H9 (cell line): Measurements from ENCODE around the gene TSPAN1. TPM values are rescaled to one million over a fixed set of nuclear protein-coding genes. Genes with fewer than 3 reads are reported as not detected.

ENCODE experiments used
- DNase-seq: peaks from one replicate; pipeline ENCODE4 v3.0.0-alpha.2; 2017
- H2AFZ ChIP-seq: one replicate; pipeline ENCODE4 v1.6.1; 2013; ENCODE audit warnings: mild to moderate bottlenecking, low read length, control low read depth, moderate library complexity
- H2AK5ac ChIP-seq: 2 replicates; pipeline ENCODE4 v1.6.1; 2013; ENCODE audit warnings: low read length, control low read depth, mixed read lengths; ENCODE audit not compliant: insufficient read length
- H2BK120ac ChIP-seq: one replicate; pipeline ENCODE4 v1.6.1; 2013; ENCODE audit warnings: low read depth, mild to moderate bottlenecking, low read length, control low read depth, inconsistent platforms; ENCODE audit not compliant: poor library complexity, severe bottlenecking
- H2BK12ac ChIP-seq: 2 replicates; pipeline ENCODE4 v1.6.1; 2013; ENCODE audit warnings: low read length, control low read depth, mixed read lengths, low read depth; ENCODE audit not compliant: insufficient read length
- H2BK15ac ChIP-seq: 2 replicates; pipeline ENCODE4 v1.6.1; 2013; ENCODE audit warnings: low read depth, low read length, control low read depth
- H2BK20ac ChIP-seq: one replicate; pipeline ENCODE4 v1.6.1; 2013; ENCODE audit warnings: low read depth, mild to moderate bottlenecking, low read length, control low read depth, inconsistent platforms; ENCODE audit not compliant: poor library complexity, severe bottlenecking
- H2BK5ac ChIP-seq: 2 replicates; pipeline ENCODE4 v1.6.1; 2013; ENCODE audit warnings: low read length, control low read depth, mixed read lengths; ENCODE audit not compliant: insufficient read length
- H3K14ac ChIP-seq: 2 replicates; pipeline ENCODE4 v1.6.1; 2013; ENCODE audit warnings: low read length, control low read depth; ENCODE audit not compliant: insufficient read depth
- H3K18ac ChIP-seq: 2 replicates; pipeline ENCODE4 v1.6.1; 2013; ENCODE audit warnings: low read depth, mild to moderate bottlenecking, mixed read lengths, low read length, control low read depth; ENCODE audit not compliant: insufficient read length
- H3K23ac ChIP-seq: 2 replicates; pipeline ENCODE4 v1.6.1; 2013; ENCODE audit warnings: low read length, control low read depth, mixed read lengths, low read depth; ENCODE audit not compliant: insufficient read length
- H3K23me2 ChIP-seq: 2 replicates; pipeline ENCODE4 v1.6.1; 2013; ENCODE audit warnings: low read depth, mild to moderate bottlenecking, mixed read lengths, low read length, control low read depth; ENCODE audit not compliant: insufficient read length, poor library complexity, severe bottlenecking
- H3K27ac ChIP-seq: 2 replicates; pipeline ENCODE4 v1.5.1; 2013; ENCODE audit warnings: low read length, control low read depth, mixed read lengths, low read depth; ENCODE audit not compliant: insufficient read length
- H3K27me3 ChIP-seq: 2 replicates; pipeline ENCODE4 v1.6.1; 2013; ENCODE audit warnings: low read length, control low read depth, inconsistent platforms; ENCODE audit not compliant: insufficient read depth
- H3K4ac ChIP-seq: 2 replicates; pipeline ENCODE4 v1.6.1; 2013; ENCODE audit warnings: low read depth, mild to moderate bottlenecking, control low read depth, inconsistent platforms, low read length, moderate library complexity
- H3K4me1 ChIP-seq: 2 replicates; pipeline ENCODE4 v1.6.1; 2013; ENCODE audit warnings: low read length, control low read depth, inconsistent platforms; ENCODE audit not compliant: insufficient read depth
- H3K4me2 ChIP-seq: 2 replicates; pipeline ENCODE4 v1.6.1; 2013; ENCODE audit warnings: low read length, control low read depth, mixed read lengths; ENCODE audit not compliant: insufficient read length, insufficient read depth
- H3K56ac ChIP-seq: 2 replicates; pipeline ENCODE4 v1.6.1; 2013; ENCODE audit warnings: low read depth, mild to moderate bottlenecking, mixed read lengths, low read length, control low read depth; ENCODE audit not compliant: insufficient read length
- H3K79me1 ChIP-seq: 2 replicates; pipeline ENCODE4 v1.6.1; 2013; ENCODE audit warnings: low read depth, mild to moderate bottlenecking, moderate library complexity, low read length, control low read depth, inconsistent platforms; ENCODE audit not compliant: insufficient read depth, poor library complexity, severe bottlenecking
- H3K79me2 ChIP-seq: 2 replicates; pipeline ENCODE4 v1.6.1; 2013; ENCODE audit warnings: low read length, control low read depth, inconsistent platforms; ENCODE audit not compliant: insufficient read depth
- H3K9ac ChIP-seq: 2 replicates; pipeline ENCODE4 v1.6.1; 2013; ENCODE audit warnings: low read length, control low read depth, mixed read lengths; ENCODE audit not compliant: insufficient read length; ENCODE audit errors: extremely low read depth
- H3K9me3 ChIP-seq: one replicate; pipeline ENCODE4 v1.6.1; 2013; ENCODE audit warnings: low read depth, low read length, inconsistent platforms; ENCODE audit not compliant: control insufficient read depth
- H3T11ph ChIP-seq: one replicate; pipeline ENCODE4 v1.6.1; 2013; ENCODE audit warnings: mild to moderate bottlenecking, low read length, control low read depth, inconsistent platforms
- H4K20me1 ChIP-seq: one replicate; pipeline ENCODE4 v1.6.1; 2013; ENCODE audit not compliant: control insufficient read depth, insufficient read length, insufficient read depth
- H4K5ac ChIP-seq: 2 replicates; pipeline ENCODE4 v1.6.1; 2013; ENCODE audit warnings: low read depth, mild to moderate bottlenecking, mixed read lengths, low read length, control low read depth; ENCODE audit not compliant: insufficient read length
- H4K8ac ChIP-seq: replicated peaks from 2 replicates; pipeline ENCODE4 v1.6.1; 2013; ENCODE audit warnings: low read length, control low read depth, mixed read lengths, low read depth; ENCODE audit not compliant: insufficient read length
- H4K91ac ChIP-seq: 2 replicates; pipeline ENCODE4 v1.6.1; 2013; ENCODE audit warnings: low read depth, mild to moderate bottlenecking, moderate library complexity, mixed read lengths, low read length, control low read depth; ENCODE audit not compliant: insufficient read length
- H3K27ac Mint-ChIP-seq, 3 experiments: 2 replicates in 2 of 3; 3 replicates in 1 of 3; pipeline ENCODE4 v1.8.0; 2020 to 2021; ENCODE audit warnings: mixed read lengths in 3 of 3, mild to moderate bottlenecking in 1 of 3, moderate library complexity in 1 of 3
- H3K27me3 Mint-ChIP-seq: 2 replicates; pipeline ENCODE4 v1.8.0; 2021; ENCODE audit warnings: low read depth, mild to moderate bottlenecking, moderate library complexity, mixed read lengths
- H3K36me3 Mint-ChIP-seq, 3 experiments: 2 replicates in 2 of 3; 3 replicates in 1 of 3; pipeline ENCODE4 v1.8.0; 2020 to 2021; ENCODE audit warnings: low read depth in 3 of 3, mixed read lengths in 3 of 3; ENCODE audit not compliant: insufficient read depth in 1 of 3
- H3K4me1 Mint-ChIP-seq, 2 experiments: 2 replicates each; pipeline ENCODE4 v1.8.0; 2020; ENCODE audit warnings: mixed read lengths in 2 of 2
- H3K4me3 Mint-ChIP-seq, 2 experiments: 2 replicates in 1 of 2; 3 replicates in 1 of 2; pipeline ENCODE4 v1.8.0; 2020 to 2021; ENCODE audit warnings: mild to moderate bottlenecking in 2 of 2, mixed read lengths in 2 of 2, moderate library complexity in 1 of 2
- H3K9me3 Mint-ChIP-seq, 2 experiments: 2 replicates in 1 of 2; 3 replicates in 1 of 2; pipeline ENCODE4 v1.8.0; 2020; ENCODE audit warnings: mild to moderate bottlenecking in 2 of 2, mixed read lengths in 2 of 2, moderate library complexity in 1 of 2
- CTCF ChIP-seq: fragments of 200-600 bp; sonication (generic); conservative IDR thresholded peaks from 3 replicates; pipeline ENCODE4 v1.8.0; 2021; ENCODE audit warnings: antibody characterized with exemption, mild to moderate bottlenecking
- WGBS: extraction: QIAGEN DNeasy Blood & Tissue Kit; methylation state at CpG from one replicate; pipeline ENCODE4 v1.1.7; 2013; ENCODE audit warnings: missing lambda C conversion rate, low lambda C conversion rate, mixed read lengths; ENCODE audit not compliant: insufficient read length; ENCODE audit errors: extremely low coverage; 5-methylcytosine and 5-hydroxymethylcytosine counted together
- total RNA-seq: library from RNA; stranded (reverse); gene quantifications from 2 replicates; pipeline ENCODE4 v1.2.1, GENCODE V29; 2021

Gene TSPAN1
- total RNA-seq, 1 experiment from 2014 or later: not detected

- no CpG with 5 or more reads among the region's 7 CpGs for WGBS
- no peak overlapping the region for H2AFZ ChIP-seq
- H3K27ac ChIP-seq: no peak overlapping the region
- H3K4me1 ChIP-seq: peaks cover under 1% of the 10 kb centered on the region; the same call in 1 of the 2 replicates
- H3K23me2 ChIP-seq: no peaks in the 10 kb centered on the region
- no peak overlapping the region for H4K8ac ChIP-seq
- H3K36me3 Mint-ChIP-seq: peaks cover 12 to 23% (median 17%) of the 10 kb centered on the region in 3 experiments; a peak in 6 of 7 replicates
- no peak overlapping the region for H2AK5ac ChIP-seq
- no peak overlapping the region for H2BK12ac ChIP-seq
- no peak overlapping the region for H3K9ac ChIP-seq
- no peak overlapping the region for H3K27ac Mint-ChIP-seq
- H3K18ac ChIP-seq: no peak overlapping the region
- H3K27me3 ChIP-seq: no peaks in the 10 kb centered on the region; the same call in 1 of the 2 replicates
- H3K27me3 Mint-ChIP-seq: peaks cover 5% of the 10 kb centered on the region
- H3K79me1 ChIP-seq: no peaks in the 10 kb centered on the region
- H4K20me1 ChIP-seq: no peaks in the 10 kb centered on the region
- no peak for DNase-seq
- no peak overlapping the region; a peak in 1 of 5 replicates for H3K4me3 Mint-ChIP-seq
- H3K4ac ChIP-seq: no peak overlapping the region
- H2BK120ac ChIP-seq: no peak overlapping the region
- H4K91ac ChIP-seq: no peak overlapping the region
- H3K9me3 Mint-ChIP-seq: no peaks in the 10 kb centered on the region; a peak in 1 of 5 replicates
- H4K5ac ChIP-seq: no peak overlapping the region
- no peak overlapping the region for H3K14ac ChIP-seq
- H3K4me1 Mint-ChIP-seq: peaks cover 7 to 10% of the 10 kb centered on the region in 2 experiments; a peak in 3 of 4 replicates
- no peak overlapping the region for H3T11ph ChIP-seq
- no peak overlapping the region for H2BK5ac ChIP-seq
- H2BK15ac ChIP-seq: no peak overlapping the region
- no peak overlapping the region for H3K23ac ChIP-seq
- H2BK20ac ChIP-seq: no peak overlapping the region
- no peak overlapping the region for H3K56ac ChIP-seq
- H3K4me2 ChIP-seq: no peak overlapping the region
- TF ChIP-seq CTCF: no peak
- no peaks in the 10 kb centered on the region for H3K9me3 ChIP-seq
- no peaks in the 10 kb centered on the region for H3K79me2 ChIP-seq
Measured at GRCh38 chr1:46184920-46185658, 10.2 kb downstream of the TSPAN1 start.
